Left lung (tissue), 10 donors: ENCODE measurements around the gene BZW2. TPM values are rescaled to one million over a fixed set of nuclear protein-coding genes. Genes with fewer than 3 reads are reported as not detected.
A peak's percentile ranks its signal among the peaks of the same experiment; 100 is the strongest.

ENCODE experiments used
- ATAC-seq: fragments of 200-7000 bp; cut with Tn5 transposase; one replicate; pipeline ENCODE4 v1.9.1; 2020; ENCODE audit warnings: moderate library complexity
- DNase-seq, 4 donors: peaks; one replicate each; pipeline ENCODE4 v3.0.0-alpha.2; 2013 to 2020
- H3K27ac ChIP-seq, 2 donors: fragments of 200-600 bp; sonication (generic) in 1 of 2; one replicate each; pipeline versions ENCODE4 v1.5.0 to v1.8.0; 2020 to 2021
- H3K27me3 ChIP-seq, 2 donors: fragments of 200-600 bp; sonication (generic) in 1 of 2; one replicate each; pipeline versions ENCODE4 v1.5.0 to v1.8.0; 2020 to 2021
- H3K36me3 ChIP-seq, 2 donors: fragments of 200-600 bp; sonication (generic) in 1 of 2; one replicate each; pipeline versions ENCODE4 v1.5.0 to v1.8.0; 2020 to 2021
- H3K4me1 ChIP-seq, 2 donors: fragments of 200-600 bp; one replicate each; pipeline ENCODE4 v1.8.0; 2021
- H3K4me3 ChIP-seq, 2 donors: fragments of 200-600 bp; sonication (generic) in 1 of 2; one replicate each; pipeline versions ENCODE4 v1.5.0 to v1.8.0; 2020 to 2021; ENCODE audit warnings: mild to moderate bottlenecking in 1 of 2
- H3K9me3 ChIP-seq, 2 donors: fragments of 200-600 bp; sonication (generic) in 1 of 2; one replicate each; pipeline versions ENCODE4 v1.5.0 to v1.8.0; 2020 to 2021
- intact Hi-C, 2 donors: fragments of 100-400 bp; cut with DNase I; formaldehyde crosslinking; loops; one replicate each; pipeline versions ENCODE4 v1.11.2 to v1.14.2; 2022
- polyA plus RNA-seq, 6 donors: library from polyadenylated mRNA; unstranded; fragments of 120-200 nt; gene quantifications; one replicate each; pipeline ENCODE4 v1.2.1, GENCODE V29; 2013; ENCODE audit not compliant: insufficient read length in 6 of 6
- total RNA-seq, 2 donors: library from RNA; stranded (reverse); fragmentation: NEBNext Ultra II Directional; extraction: Animal tissue kit (Norgen Biotek cat#: 25700); gene quantifications; one replicate each; pipeline ENCODE4 v1.2.1, GENCODE V29; 2021
- TF ChIP-seq, protein P1 (sequence below), 2 donors: fragments of 200-600 bp; sonication (generic) in 1 of 2; IDR thresholded peaks; one replicate each; pipeline versions ENCODE4 v1.5.0 to v1.8.0; 2021; ENCODE audit warnings: antibody characterized with exemption in 2 of 2
- donor health status: DM: no; HTN: yes; CAD: no.
- donor health status: DM: no; HTN: no; CAD: no.

Gene BZW2
- total and polyA plus RNA-seq, 8 donors: 39.7 to 88.9 (median 77.3) TPM

DNA sequence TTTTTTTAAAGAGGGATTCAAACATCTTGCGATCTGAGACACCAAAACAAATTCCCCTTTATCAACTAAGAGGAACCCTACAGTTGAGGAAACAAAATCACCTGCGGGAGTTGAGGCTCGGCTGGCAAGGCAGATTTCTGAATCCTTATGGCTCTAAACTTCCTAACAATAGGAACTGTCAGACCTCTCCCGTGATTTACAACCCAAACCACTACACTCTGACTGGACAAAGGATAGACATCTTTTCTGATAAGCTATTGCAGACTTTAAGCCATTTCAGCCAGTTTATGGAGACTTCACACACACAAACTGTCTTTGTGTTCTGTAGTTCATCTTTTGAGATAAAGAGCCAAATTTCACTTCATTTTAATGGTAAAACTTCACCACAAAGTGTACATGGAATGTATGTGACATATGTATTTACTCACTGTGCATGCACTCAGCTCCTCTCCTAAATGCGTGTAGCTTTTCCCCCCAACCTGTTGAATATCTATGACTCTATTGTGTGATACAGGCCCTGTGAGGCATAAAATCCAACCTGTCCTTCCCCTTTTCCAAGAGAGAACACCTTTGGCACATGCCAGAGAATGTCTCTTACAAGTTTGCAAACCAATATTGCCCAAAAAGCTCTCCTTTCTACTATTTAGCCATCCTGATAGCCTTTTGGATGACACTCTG is 92.2 kb downstream of the BZW2 start:
- no peak for DNase-seq
- Histone ChIP-seq H3K9me3 (no peaks in the 10 kb centered on the region), H3K4me1 (no peaks in the 10 kb centered on the region), H3K27me3 (no peaks in the 10 kb centered on the region), H3K36me3 (no peaks in the 10 kb centered on the region), H3K4me3 (no peak overlapping the region), H3K27ac (no peak overlapping the region)
- no peak for ATAC-seq
- intact Hi-C loops: no loop called here
- TF ChIP-seq, protein P1, sequence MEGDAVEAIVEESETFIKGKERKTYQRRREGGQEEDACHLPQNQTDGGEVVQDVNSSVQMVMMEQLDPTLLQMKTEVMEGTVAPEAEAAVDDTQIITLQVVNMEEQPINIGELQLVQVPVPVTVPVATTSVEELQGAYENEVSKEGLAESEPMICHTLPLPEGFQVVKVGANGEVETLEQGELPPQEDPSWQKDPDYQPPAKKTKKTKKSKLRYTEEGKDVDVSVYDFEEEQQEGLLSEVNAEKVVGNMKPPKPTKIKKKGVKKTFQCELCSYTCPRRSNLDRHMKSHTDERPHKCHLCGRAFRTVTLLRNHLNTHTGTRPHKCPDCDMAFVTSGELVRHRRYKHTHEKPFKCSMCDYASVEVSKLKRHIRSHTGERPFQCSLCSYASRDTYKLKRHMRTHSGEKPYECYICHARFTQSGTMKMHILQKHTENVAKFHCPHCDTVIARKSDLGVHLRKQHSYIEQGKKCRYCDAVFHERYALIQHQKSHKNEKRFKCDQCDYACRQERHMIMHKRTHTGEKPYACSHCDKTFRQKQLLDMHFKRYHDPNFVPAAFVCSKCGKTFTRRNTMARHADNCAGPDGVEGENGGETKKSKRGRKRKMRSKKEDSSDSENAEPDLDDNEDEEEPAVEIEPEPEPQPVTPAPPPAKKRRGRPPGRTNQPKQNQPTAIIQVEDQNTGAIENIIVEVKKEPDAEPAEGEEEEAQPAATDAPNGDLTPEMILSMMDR (IDR thresholded peaks at IDR 0.05): no peak

DNA sequence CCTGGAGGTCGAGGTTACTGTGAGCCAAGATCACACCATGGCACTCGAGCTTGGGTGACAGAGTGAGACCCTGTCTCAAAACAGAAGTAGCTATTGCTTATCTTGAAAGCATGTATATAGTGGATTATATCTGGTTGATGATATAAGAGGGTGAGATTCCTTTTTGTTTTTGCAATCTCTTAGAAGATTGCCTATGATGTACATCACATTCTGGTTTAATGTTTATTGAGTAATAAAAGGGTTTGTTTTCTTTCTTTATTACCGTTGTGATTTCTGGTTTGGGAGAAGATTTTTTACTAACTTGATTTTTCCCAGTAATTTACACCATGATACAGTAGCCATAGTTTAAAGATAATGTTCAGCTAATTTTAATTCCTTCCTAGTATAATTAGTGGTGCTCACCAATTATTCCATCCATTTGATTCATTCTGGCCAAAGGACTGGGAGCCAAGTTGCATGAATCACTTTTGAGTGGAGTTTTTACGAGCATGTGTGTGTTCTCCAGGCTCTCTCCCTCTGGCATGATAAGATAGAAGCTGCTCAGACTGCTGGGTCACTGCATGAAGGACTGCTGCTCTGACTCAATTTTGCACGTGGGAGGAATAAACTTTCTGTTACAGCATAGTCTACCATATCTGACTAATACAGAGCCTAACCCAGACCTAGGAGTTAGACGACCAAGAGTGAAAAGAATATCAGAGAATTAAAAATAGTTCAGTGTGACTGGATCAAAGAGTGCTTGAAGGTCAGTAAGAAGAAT is 94.1 kb downstream of the BZW2 start:
- intact Hi-C loops: no loop called here
- H3K4me3 ChIP-seq: no peak overlapping the region
- DNase-seq (peak in 1 of 4 donors; percentile 54), ATAC-seq (peak; percentile 92)
- no peaks in the 10 kb centered on the region for H3K36me3 ChIP-seq
- H3K27ac ChIP-seq: peak overlapping the region; percentile 16 to 61
- no peaks in the 10 kb centered on the region for H3K4me1 ChIP-seq
- H3K9me3 ChIP-seq: no peaks in the 10 kb centered on the region
- TF ChIP-seq, protein P1 (IDR thresholded peaks at IDR 0.05): no peak
- H3K27me3 ChIP-seq: no peaks in the 10 kb centered on the region

DNA sequence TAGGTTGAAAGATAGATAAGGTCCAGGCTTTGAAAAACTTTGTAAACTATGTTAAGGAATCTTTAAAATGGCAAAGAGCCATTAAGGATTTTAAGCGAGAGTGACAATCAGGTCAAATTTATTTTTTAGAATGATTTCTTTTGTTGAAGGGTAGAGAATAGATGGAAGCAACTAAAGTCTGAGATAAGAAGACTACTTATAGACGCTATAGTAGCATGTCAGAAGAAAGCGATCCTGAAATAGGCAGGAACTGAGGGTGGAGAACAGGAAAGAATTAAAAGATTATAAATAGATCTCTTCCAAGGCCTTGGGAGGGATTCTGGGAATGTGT is 94.6 kb downstream of the BZW2 start:
- H3K4me3 ChIP-seq: no peak overlapping the region

DNA sequence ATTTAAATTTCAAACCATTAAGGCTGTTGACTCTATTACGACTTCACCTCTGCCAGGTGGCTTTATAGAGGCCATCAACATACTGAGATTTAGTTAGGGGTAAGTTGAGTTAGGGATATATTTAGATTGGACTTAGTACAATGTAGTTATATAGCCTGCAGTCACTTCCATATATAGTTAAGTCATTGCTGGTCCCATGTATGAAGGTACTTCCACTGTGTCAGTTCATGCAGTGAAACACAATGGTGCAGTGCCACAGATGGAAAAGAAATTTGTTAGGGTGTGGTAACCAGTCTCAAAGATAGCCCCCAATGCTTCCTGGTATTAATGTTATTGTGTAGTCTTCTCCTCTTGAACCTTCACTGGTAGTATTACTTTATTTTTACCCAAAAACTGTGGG is 95.0 kb downstream of the BZW2 start:
- Histone ChIP-seq H3K27me3 (no peaks in the 10 kb centered on the region), H3K4me3 (no peak overlapping the region), H3K9me3 (no peaks in the 10 kb centered on the region), H3K27ac (peak overlapping the region; percentile 16 to 61), H3K36me3 (no peaks in the 10 kb centered on the region), H3K4me1 (no peaks in the 10 kb centered on the region)
- TF ChIP-seq, protein P1 (IDR thresholded peaks at IDR 0.05): no peak
- DNase-seq (no peak), ATAC-seq (no peak)
- intact Hi-C loops: no loop called here

More for the DNA sequence above, 94.6 kb downstream of the BZW2 start:
- DNase-seq: no peak
- Histone ChIP-seq H3K27me3 (no peaks in the 10 kb centered on the region), H3K9me3 (no peaks in the 10 kb centered on the region), H3K27ac (peak overlapping the region; percentile 16 to 61), H3K36me3 (no peaks in the 10 kb centered on the region), H3K4me1 (no peaks in the 10 kb centered on the region)
- intact Hi-C loops: no loop called here
- ATAC-seq: no peak
- TF ChIP-seq, protein P1 (IDR thresholded peaks at IDR 0.05): no peak

DNA sequence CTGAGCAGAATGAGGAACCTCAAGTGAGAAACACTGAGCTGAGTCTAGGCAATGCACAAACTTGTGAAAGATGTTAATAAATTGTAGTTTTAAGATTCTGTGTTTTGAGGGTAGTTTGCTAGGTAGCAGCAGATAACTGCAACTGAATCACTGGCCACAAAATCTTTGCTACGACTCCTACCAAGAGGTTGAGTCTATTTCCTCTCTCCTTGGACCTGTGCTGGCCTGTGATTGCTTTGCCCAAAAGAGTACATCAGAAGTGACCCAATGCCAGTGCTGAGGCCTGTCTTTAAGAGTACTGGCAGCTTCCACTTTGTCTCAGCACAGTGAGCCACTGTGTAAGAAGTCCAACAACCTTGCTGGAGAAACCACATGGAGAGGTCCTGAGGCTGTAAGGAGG is 95.7 kb downstream of the BZW2 start:
- no peaks in the 10 kb centered on the region for H3K36me3 ChIP-seq
- no peaks in the 10 kb centered on the region for H3K27me3 ChIP-seq
- intact Hi-C loops: no loop called here
- H3K9me3 ChIP-seq: no peaks in the 10 kb centered on the region
- H3K4me1 ChIP-seq: no peaks in the 10 kb centered on the region
- no peak for DNase-seq
- no peak overlapping the region for H3K27ac ChIP-seq
- TF ChIP-seq, protein P1 (IDR thresholded peaks at IDR 0.05): no peak
- no peak for ATAC-seq
- no peak overlapping the region for H3K4me3 ChIP-seq
